AML-193 (cell line): ENCODE data around the gene IL5RA.

Experiments
- DNase-seq, 2 experiments: peaks; one replicate each; lab custom pipeline; 2025; lab: John Stamatoyannopoulos, UW

The IL5RA gene

GRCh38 chr3:3066378-3066777 is 43.8 kb downstream of the IL5RA start:
- no peak for DNase-seq

GRCh38 chr3:3065876-3066275 is 44.3 kb downstream of the IL5RA start:
- DNase-seq, result no peak

GRCh38 chr3:3064297-3064696 is 45.9 kb downstream of the IL5RA start:
- no peak for DNase-seq

- no peak for DNase-seq
Observed at GRCh38 chr3:3059645-3060044, 50.5 kb downstream of the IL5RA start.

GRCh38 chr3:3053974-3054373 is 56.2 kb downstream of the IL5RA start:
- no peak for DNase-seq

- no peak for DNase-seq
Observed at GRCh38 chr3:3038201-3038991, 71.8 kb downstream of the IL5RA start.

GRCh38 chr3:3037156-3037555 is 73.0 kb downstream of the IL5RA start:
- no peak for DNase-seq

GRCh38 chr3:3031326-3031725 is 78.8 kb downstream of the IL5RA start:
- DNase-seq, result no peak

GRCh38 chr3:3027976-3028567 is 82.1 kb downstream of the IL5RA start:
- DNase-seq, result no peak

- no peak for DNase-seq
Observed at GRCh38 chr3:3023111-3023745, 86.9 kb downstream of the IL5RA start.

GRCh38 chr3:3020209-3020608 is 90.0 kb downstream of the IL5RA start:
- DNase-seq, result no peak
